Small intestine (tissue), 7 donors: ENCODE data around the gene SLC51A. TPM values are rescaled to one million over a fixed set of nuclear protein-coding genes. Genes with fewer than 3 reads are reported as not detected.

Source experiments
- DNase-seq, 2 donors: peaks; one replicate each; pipeline versions ENCODE4 v3.0.0 to v3.0.0-alpha.2; 2013
- FAIRE-seq: peaks from 2 replicates; lab custom pipeline; 2012; peaks lifted over from hg19 to GRCh38; lab: Jason Lieb, UNC
- H3K27ac ChIP-seq, 3 donors: one replicate each; pipeline ENCODE4 v1.5.1; 2013; ENCODE audit warnings: low read length in 2 of 3, mild to moderate bottlenecking in 2 of 3, control low read depth in 1 of 3, inconsistent platforms in 1 of 3, low read depth in 1 of 3, moderate library complexity in 1 of 3
- H3K27me3 ChIP-seq, 3 donors: one replicate each; pipeline ENCODE4 v1.6.1; 2013; ENCODE audit warnings: low read length in 3 of 3, inconsistent platforms in 1 of 3; ENCODE audit not compliant: control insufficient read depth in 3 of 3, insufficient read depth in 3 of 3
- H3K36me3 ChIP-seq, 3 donors: one replicate each; pipeline ENCODE4 v1.6.1; 2013; ENCODE audit warnings: low read length in 3 of 3, inconsistent platforms in 1 of 3, low read depth in 1 of 3, mild to moderate bottlenecking in 1 of 3, moderate library complexity in 1 of 3; ENCODE audit not compliant: control insufficient read depth in 3 of 3, insufficient read depth in 2 of 3
- H3K4me1 ChIP-seq, 3 donors: one replicate each; pipeline ENCODE4 v1.6.1; 2013; ENCODE audit warnings: low read length in 2 of 3, inconsistent platforms in 1 of 3, low read depth in 1 of 3, mild to moderate bottlenecking in 1 of 3, moderate library complexity in 1 of 3; ENCODE audit not compliant: control insufficient read depth in 3 of 3, insufficient read depth in 2 of 3
- H3K4me3 ChIP-seq, 3 donors: one replicate each; pipeline ENCODE4 v1.5.1; 2013; ENCODE audit warnings: low read length in 3 of 3, control low read depth in 1 of 3, inconsistent platforms in 1 of 3, low read depth in 1 of 3, mild to moderate bottlenecking in 1 of 3, moderate library complexity in 1 of 3
- H3K9me3 ChIP-seq, 2 donors: one replicate each; pipeline ENCODE4 v1.6.1; 2013; ENCODE audit warnings: low read depth in 1 of 2, low read length in 1 of 2; ENCODE audit not compliant: control insufficient read depth in 2 of 2, insufficient read depth in 1 of 2
- WGBS, 3 donors: extraction: QIAGEN DNeasy Blood & Tissue Kit; methylation state at CpG; one replicate each; pipeline ENCODE4 v1.1.7; 2013; 5-methylcytosine and 5-hydroxymethylcytosine counted together
- polyA plus RNA-seq, 4 donors: library from polyadenylated mRNA; stranded (reverse) in 3 of 4; unstranded in 1 of 4; fragments of 200-250 nt in 3 of 4; fragments of 120-200 nt in 1 of 4; gene quantifications; one replicate each; pipeline versions ENCODE4 v1.2.1 to v1.2.3, GENCODE V29; 2013
- donor health status: healthy with polysubstance abuse.
- donor health status: control.
- donor health status: control.
- donor health status: Bipolar disorder and iron deficiency.
- donor health status: healthy.

Gene SLC51A
- polyA plus RNA-seq, 4 donors: 25.0 to 143 (median 72.4) TPM

DNA sequence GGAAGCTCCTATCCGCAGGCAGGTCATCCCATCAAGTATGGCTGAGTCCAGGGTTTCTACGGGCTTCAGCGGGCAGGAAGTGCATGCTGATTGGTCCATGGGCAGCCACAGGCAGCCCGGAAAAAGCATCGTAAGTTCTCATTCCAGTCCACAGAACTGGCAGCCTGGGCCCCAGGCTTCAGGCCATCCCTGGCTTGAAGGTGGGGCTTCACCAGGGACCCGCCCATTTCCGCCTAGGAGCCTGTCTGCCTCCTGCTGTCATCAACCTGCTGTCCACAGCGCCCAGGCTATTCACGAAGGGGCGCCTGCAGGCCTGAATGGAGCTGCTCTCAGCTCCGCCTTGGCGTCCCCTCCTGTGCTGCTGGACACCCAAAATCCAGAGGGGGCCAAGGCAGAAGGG, 57.3 kb downstream of the SLC51A start:
- Histone ChIP-seq H3K4me3 (no peak overlapping the region), H3K9me3 (peaks cover 0 to 14% of the 10 kb centered on the region in 2 donors), H3K27me3 (no peaks in the 10 kb centered on the region), H3K36me3 (peaks cover 4 to 28% (median 19%) of the 10 kb centered on the region in 3 donors), H3K4me1 (peaks cover 0 to 4% (median 2%) of the 10 kb centered on the region in 3 donors), H3K27ac (peak overlapping the region in 2 of 3 donors; percentile 36 to 77)
- DNase-seq: no peak
- no peak for FAIRE-seq
- 96 to 99% (median 97%) methylated on average over 12 of the region's 12 CpGs for WGBS, 3 donors

DNA sequence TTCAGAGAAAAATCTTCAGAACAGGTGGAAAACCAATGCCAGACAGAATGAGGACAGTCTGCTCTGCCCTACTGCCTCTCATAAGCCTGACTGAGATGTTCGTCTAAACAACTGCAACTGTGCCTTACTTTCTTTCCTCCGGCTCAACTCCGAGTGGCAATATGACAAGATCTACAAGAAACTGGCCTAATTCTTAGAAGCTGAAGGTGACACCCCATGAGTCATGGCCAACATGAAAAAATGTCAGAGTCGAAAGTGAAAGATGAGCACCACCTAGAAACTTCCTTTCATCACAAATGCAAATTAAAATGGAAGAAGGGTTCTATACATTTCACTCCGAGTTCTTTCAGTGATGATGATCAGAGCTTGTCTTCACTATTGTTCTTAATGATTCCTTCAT, 58.3 kb downstream of the SLC51A start:
- no peaks in the 10 kb centered on the region for H3K27me3 ChIP-seq
- 71 to 83% (median 79%) methylated on average over 5 of the region's 5 CpGs for WGBS, 3 donors
- H3K4me1 ChIP-seq: peaks cover 0 to 7% (median 4%) of the 10 kb centered on the region in 3 donors
- H3K9me3 ChIP-seq: peaks cover 0 to 14% of the 10 kb centered on the region in 2 donors
- FAIRE-seq: no peak
- peak overlapping the region in 2 of 3 donors; percentile 14 to 77 for H3K27ac ChIP-seq
- H3K4me3 ChIP-seq: no peak overlapping the region
- H3K36me3 ChIP-seq: peaks cover 4 to 25% (median 16%) of the 10 kb centered on the region in 3 donors
- peak in 1 of 2 donors; percentile 58 for DNase-seq

DNA sequence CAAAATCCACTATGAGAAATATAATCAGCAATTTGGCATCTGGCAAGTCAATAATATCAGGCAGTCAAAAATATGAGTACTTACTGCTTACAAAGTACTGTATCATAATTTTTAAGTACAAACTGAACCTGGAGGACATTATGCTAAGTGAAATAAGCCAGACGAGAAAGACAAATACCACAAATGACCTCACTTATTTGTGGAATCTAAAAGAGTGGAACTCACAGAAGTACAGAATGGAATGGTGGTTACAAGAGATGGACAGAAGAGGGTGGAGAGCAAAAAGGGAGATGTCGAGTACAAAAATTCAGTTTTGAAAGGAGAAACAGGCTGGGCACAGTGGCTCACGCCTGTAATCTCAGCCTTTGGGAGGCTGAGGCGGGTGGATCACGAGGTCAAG, 58.8 kb downstream of the SLC51A start:
- DNase-seq (no peak), FAIRE-seq (no peak)
- Histone ChIP-seq H3K4me3 (no peak overlapping the region), H3K27me3 (no peaks in the 10 kb centered on the region), H3K9me3 (peaks cover 0 to 14% of the 10 kb centered on the region in 2 donors), H3K36me3 (peaks cover 4 to 21% (median 16%) of the 10 kb centered on the region in 3 donors), H3K27ac (peak overlapping the region in 1 of 3 donors; percentile 32), H3K4me1 (peaks cover 0 to 9% (median 4%) of the 10 kb centered on the region in 3 donors)
- 87 to 96% (median 91%) methylated on average over 5 of the region's 5 CpGs for WGBS, 3 donors

DNA sequence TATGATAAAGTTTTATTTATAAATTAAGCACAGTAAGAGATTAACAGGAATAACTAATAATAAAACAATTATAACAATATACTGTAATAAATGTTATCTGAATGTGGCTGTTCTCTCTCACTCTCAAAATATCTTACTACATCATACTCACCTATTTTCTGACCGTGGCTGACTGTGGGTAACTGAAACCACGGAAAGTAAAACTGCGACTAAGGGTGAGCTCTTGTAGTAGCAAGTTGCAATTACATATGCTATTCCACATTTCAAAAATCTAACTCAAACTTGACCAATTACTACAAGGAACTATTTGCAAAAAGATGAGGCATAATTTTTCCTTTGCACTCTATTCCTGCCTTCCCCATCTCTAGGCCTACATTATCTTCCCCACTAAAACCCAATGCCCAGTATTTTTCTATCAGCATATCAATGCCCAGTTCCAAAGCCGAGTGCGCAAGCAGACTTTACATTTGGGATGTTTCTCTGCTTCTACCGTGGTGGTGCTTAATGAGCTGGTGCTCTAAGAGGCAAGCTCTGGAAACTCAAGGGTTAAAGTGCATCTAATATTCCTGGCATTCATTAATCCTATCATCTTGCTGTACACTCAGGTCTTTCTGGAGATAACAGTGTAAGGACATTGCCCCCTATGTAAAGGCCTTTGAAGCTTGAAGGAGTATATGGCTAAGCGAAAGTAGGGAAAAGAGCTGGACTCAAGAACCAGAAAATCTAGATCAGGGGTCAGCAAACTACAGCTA, 64.5 kb downstream of the SLC51A start:
- no peaks in the 10 kb centered on the region for H3K9me3 ChIP-seq
- no peaks in the 10 kb centered on the region for H3K27me3 ChIP-seq
- H3K4me3 ChIP-seq: peak overlapping the region in 1 of 3 donors; percentile 35
- peak overlapping the region; percentile 63 to 76 (median 72) for H3K27ac ChIP-seq
- 14 to 54% (median 27%) methylated on average over 7 of the region's 7 CpGs for WGBS, 3 donors
- FAIRE-seq (no peak), DNase-seq (peak; percentile 74 to 91)
- peaks cover 7 to 46% (median 8%) of the 10 kb centered on the region in 3 donors for H3K4me1 ChIP-seq
- peaks cover 0 to 3% (median 0%) of the 10 kb centered on the region in 3 donors for H3K36me3 ChIP-seq

DNA sequence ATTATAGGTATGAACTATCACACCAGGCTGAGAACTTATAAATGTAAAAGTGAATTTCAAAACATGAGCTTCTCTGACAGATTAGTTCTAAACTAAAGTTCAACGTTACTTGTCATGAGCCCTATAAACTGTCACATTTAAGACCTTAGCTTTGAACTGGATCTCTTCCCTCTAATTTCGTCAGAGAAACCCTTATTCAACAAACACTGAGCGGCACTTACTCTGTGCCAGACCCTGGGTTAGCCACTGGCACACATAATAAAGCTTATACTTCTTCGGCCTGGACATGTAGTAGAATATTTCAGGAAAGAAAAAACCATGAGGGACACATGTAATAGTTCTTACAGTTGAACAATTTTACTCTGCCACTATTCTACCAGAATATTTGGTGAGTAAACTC, 65.6 kb downstream of the SLC51A start:
- Histone ChIP-seq H3K36me3 (peaks cover 0 to 3% (median 0%) of the 10 kb centered on the region in 3 donors), H3K9me3 (no peaks in the 10 kb centered on the region), H3K4me3 (no peak overlapping the region), H3K4me1 (peaks cover 7 to 50% (median 11%) of the 10 kb centered on the region in 3 donors), H3K27ac (peak overlapping the region; percentile 63 to 76 (median 72)), H3K27me3 (no peaks in the 10 kb centered on the region)
- FAIRE-seq (no peak), DNase-seq (peak in 1 of 2 donors; percentile 13)
- WGBS, 3 donors: 42 to 66% (median 46%) methylated on average over 4 of the region's 4 CpGs

Other genes with a start within 250 kb of the SLC51A start
- 100 to 1,000 TPM in 1 of 4 donors, 10 to 100 TPM in 3; 12.7 to 108 (median 50.4) TPM for gene TFRC, start 134.4 kb upstream of the SLC51A start, polyA plus RNA-seq
- gene ZDHHC19, start 5.1 kb upstream of the SLC51A start, polyA plus RNA-seq: under 1 TPM in 2 of 4 donors, not detected in 2; 0.22 to 0.40 TPM
- 10 to 100 TPM; 43.4 to 92.8 (median 47.9) TPM for gene PCYT1A, start 71.2 kb downstream of the SLC51A start, polyA plus RNA-seq
- gene DYNLT2B, start 101.7 kb downstream of the SLC51A start, polyA plus RNA-seq: 10 to 100 TPM in 2 of 4 donors, 1 to 10 TPM in 2; 4.0 to 12.2 (median 8.2) TPM
- under 1 TPM in 1 of 4 donors, not detected in 3; 0.06 TPM for gene TM4SF19, start 121.9 kb downstream of the SLC51A start, polyA plus RNA-seq
- gene UBXN7, start 215.9 kb downstream of the SLC51A start, polyA plus RNA-seq: 10 to 100 TPM in 1 of 4 donors, 1 to 10 TPM in 3; 2.4 to 27.8 (median 5.7) TPM